NCI-H345 treated with DMSO at 0.1 percent for 48 hours (cell line): Measurements from ENCODE around the gene SH3BP5.

Experiments
- DNase-seq: peaks from one replicate; lab custom pipeline; 2025; ENCODE audit not compliant: unreplicated experiment; lab: John Stamatoyannopoulos, UW

SH3BP5 gene

GRCh38 chr3:15279671-15280402 is 52.5 kb downstream of the SH3BP5 start:
- DNase-seq = no peak

- DNase-seq = no peak
Observed at GRCh38 chr3:15279205-15279604, 53.2 kb downstream of the SH3BP5 start.

- DNase-seq = no peak
Observed at GRCh38 chr3:15277861-15278500, 54.4 kb downstream of the SH3BP5 start.

DNA sequence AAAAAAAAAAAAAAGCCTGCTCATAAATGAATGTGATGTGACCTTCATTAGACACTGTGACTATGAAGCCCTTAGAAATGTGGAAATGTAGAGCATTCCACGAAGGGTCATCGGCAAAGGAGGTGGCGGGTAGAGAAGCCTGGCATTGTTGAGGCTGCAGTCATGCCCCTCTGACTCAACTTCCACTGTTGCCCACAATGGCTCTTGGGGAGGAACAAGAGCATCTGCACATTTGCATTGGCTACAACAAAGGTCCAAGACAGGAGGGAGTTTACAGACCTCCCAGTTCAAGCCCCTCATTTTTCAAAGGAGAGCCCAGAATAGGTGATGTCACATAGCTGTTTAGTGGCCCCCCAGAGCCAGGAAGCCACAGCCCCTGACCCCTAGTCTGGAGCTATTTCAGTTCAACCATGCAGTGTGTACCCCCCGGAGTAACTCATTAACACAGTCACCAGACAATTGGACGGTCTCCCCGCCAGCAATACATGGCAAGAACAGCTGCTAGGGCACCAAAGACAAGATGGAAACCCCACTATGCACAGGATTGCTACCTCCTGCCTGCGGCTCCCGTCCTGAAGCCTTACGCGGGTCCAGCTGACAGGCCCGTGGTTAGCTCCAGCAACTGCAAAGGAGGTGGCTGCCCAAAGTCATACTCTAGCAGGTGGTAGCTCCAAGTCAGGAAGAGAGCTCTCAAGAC is 56.2 kb downstream of the SH3BP5 start:
- no peak for DNase-seq

- DNase-seq = no peak
Observed at GRCh38 chr3:15273227-15273626, 59.2 kb downstream of the SH3BP5 start.

GRCh38 chr3:15272426-15273196 is 59.8 kb downstream of the SH3BP5 start:
- no peak for DNase-seq

DNA sequence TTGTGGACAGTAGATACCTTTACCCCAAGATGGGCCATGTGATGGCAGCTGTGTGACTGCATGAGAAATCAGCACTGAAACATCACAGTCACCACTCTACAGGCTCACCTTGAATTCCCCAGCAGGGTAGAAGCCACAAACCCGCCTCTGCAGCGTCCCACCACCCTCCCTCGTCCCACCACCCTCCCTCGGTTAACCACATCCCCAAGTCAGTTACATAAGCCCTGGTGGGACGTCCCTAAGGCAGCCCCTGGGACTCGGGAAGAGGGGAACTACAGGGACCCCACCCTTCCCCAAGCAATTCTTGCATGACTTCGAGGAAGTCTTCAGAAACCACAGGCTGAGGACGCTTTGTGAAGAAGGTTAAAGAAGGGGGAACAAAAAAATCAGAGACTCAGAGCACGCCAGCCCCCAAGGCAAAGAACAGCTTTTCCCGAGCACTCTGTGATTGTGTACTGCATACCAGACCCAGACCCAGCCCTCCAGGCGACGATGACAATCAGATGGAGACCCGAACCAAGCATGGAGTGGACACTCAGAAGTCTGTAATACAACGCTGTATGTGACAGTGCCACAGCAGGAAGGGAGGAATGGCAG is 60.5 kb downstream of the SH3BP5 start:
- no peak for DNase-seq

DNA sequence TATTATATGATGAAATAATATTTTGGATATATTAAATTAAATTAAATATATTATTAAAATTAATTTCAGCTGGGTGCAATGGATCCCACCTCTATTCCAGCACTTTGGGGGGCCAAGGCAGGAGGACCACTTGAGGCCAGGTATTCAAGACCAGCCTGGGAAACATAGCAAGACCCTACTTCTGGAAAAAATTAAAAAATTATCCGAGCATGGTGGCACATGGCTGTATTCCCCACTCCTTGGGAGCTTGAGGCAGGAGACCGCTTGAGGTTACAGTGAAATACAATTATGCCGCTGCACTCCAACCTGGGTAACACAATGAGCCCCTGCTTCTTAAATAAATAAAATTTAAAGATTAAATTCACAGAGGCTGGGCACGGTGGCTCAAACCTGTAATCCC is 61.4 kb downstream of the SH3BP5 start:
- DNase-seq = no peak

DNA sequence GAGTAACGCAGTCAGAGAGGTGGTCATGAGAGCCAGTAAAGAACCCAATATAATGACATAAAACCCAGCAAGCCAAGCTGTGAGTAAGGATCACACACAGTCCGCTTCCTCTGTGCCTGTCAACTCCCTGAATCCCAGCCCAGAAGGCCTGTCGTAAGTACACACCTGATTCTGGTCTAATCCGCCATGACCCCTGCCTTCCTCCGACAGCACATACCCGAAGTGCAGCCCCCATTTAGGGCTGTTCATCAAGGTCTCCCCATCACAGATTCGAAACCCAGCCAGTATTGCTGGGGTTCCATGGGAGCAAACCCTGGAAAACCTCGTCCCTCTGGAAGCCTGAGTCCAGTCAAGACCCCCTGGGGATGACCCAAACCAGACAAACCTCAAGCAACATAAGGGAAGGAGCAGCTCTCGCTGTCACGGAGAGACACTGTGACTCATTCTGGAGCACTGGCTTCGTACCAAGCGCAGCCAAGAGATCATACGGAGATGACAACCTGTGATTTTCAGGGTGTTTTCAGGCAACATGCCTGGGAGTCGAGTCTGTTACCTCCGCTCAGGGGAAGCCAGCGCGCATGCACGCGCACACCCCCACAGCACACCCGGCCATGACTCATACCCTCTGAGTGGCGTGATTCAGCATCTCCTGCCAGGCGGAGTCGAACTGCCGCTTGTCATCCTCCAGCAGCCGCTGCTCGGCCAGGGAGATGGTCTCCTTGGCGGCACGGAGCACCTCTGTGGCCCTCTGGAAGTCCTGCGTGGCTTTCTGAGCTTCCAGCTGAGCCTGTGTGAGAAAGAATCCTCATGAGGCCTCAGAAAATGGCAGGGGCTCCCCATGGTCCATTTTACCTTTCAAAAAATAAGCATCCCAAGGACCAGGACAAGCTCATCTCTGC is 63.0 kb downstream of the SH3BP5 start:
- no peak for DNase-seq

- peak; percentile 20 for DNase-seq
Observed at GRCh38 chr3:15268033-15268631, 64.3 kb downstream of the SH3BP5 start.

DNA sequence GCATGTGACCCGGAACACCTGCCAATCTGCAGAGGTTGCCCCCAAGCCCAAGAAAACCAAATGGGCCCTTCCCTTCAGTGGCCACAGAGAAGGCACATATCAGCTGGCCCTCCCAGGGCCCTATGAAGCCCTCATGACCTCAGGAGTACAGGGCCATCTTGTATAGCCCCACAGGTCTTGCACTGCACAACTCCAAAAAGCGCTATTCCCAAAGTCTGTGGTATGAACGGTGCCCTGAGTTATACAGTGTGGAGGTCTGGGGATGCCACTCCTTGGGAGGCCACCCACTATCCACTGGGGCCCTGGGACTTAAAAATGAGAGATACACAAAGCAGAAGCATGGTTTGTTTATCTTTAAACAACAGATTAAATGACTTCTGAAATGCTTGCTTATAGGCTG is 64.9 kb downstream of the SH3BP5 start:
- DNase-seq = no peak

GRCh38 chr3:15266510-15267376 is 65.6 kb downstream of the SH3BP5 start:
- DNase-seq = no peak

- no peak for DNase-seq
Observed at GRCh38 chr3:15265655-15266509, 66.5 kb downstream of the SH3BP5 start.

GRCh38 chr3:15264486-15264885 is 67.9 kb downstream of the SH3BP5 start:
- DNase-seq = no peak

DNA sequence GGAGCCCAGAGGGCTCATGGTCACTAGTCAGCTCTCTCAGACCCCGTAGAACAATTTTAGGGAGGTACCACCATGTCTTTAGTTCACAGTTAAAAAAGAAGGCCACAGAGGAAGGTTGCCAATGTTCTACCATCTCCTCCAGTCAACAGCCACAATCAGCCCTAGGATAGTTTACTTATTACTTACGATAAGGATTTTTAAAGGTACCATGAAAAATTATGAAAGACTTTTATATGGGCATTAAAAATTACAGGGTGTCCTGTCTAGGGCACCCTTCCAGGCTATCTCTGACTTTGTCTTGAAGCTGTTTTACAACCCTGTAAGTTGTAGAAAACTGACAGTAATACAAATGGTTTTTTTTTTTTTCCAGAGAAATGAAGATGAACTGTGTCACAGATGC is 68.5 kb downstream of the SH3BP5 start:
- no peak for DNase-seq

DNA sequence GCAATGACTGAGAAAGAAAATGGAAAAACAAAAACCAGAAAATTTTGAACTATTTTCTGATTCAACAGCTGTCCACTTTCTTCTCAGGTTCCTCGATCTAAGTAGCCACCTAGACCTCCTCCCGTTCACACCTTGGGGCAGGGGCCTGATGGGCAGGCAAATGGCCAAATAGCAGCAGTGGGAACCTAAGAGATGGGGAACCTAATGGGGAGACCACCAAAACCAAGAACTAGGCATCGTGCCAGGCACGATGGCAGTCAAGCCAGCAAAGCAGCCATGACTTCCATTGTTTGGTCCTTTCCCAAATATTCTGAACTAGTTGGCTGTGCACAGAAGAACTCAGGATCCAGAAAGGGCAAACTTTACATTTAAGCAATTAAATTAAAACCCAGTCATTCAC is 69.3 kb downstream of the SH3BP5 start:
- no peak for DNase-seq

DNA sequence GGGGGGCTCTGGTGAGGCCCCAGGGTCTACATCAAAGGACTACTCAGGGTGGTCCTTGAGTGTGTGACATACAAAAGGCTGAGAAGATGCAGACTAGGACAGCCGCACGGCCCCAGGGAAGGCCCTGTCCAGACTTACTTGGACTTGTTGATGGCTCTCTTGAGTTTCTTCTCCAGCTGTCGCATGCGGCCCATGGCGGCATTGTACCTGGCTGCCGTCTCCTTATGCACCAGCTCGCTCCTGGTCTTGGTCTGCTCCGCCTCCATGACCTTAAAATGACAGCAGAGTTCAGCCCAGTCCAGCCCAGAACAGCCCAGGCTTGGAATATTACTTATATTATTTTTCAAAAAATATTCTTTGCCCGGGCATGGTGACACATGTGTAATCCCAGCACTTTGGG is 70.4 kb downstream of the SH3BP5 start:
- no peak for DNase-seq

DNA sequence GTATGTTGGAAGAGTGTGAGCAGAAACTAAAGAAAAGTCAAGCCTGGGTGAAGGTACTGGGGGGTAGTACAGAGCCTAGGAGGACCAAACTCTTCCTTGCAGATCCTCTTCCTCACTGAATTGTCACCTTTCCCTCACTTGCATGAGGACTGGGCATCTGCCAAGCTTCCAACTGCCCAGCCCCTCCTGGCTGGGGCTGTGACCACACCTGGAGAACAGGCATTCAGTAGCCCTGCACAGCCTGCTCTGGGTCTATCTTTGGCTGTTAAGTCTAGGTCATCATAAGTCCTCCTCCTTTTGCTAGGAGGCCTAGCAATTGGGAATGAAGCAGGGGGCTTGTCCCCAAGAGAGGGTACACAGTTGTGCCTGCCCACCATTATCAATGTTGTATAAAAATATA is 71.1 kb downstream of the SH3BP5 start:
- DNase-seq = no peak
